ENCODE data around the gene CTDSPL.

CTDSPL gene

GRCh38 chr3:38005076-38006020, 143.7 kb downstream of the CTDSPL start:
- in situ Hi-C loops (cut with MboI; ENCODE audit: low pct_unique_long_range_greater_than_20kb, low sequenced_read_pairs, unreplicated experiment): no loop called here
- DNase-seq (ENCODE audit: low spot score): no peak
- no peak for TF ChIP-seq CTCF (IDR thresholded peaks at IDR 0.05; ENCODE audit: extremely low read depth, insufficient read depth, missing control alignments)

- no peak for TF ChIP-seq CTCF (IDR thresholded peaks at IDR 0.05; ENCODE audit: extremely low read depth, insufficient read depth, missing control alignments)
- in situ Hi-C loops (cut with MboI; ENCODE audit: low pct_unique_long_range_greater_than_20kb, low sequenced_read_pairs, unreplicated experiment): no loop called here
- no peak for DNase-seq (ENCODE audit: low spot score)
Measured at GRCh38 chr3:38006031-38006430, 144.4 kb downstream of the CTDSPL start.

GRCh38 chr3:38006445-38006995, 144.8 kb downstream of the CTDSPL start:
- TF ChIP-seq CTCF (IDR thresholded peaks at IDR 0.05; ENCODE audit: extremely low read depth, insufficient read depth, missing control alignments): no peak
- no peak for DNase-seq (ENCODE audit: low spot score)
- in situ Hi-C loops (cut with MboI; ENCODE audit: low pct_unique_long_range_greater_than_20kb, low sequenced_read_pairs, unreplicated experiment): no loop called here

- TF ChIP-seq CTCF (IDR thresholded peaks at IDR 0.05; ENCODE audit: extremely low read depth, insufficient read depth, missing control alignments): no peak
- DNase-seq (ENCODE audit: low spot score): no peak
- in situ Hi-C loops (cut with MboI; ENCODE audit: low pct_unique_long_range_greater_than_20kb, low sequenced_read_pairs, unreplicated experiment): no loop called here
Measured at GRCh38 chr3:38007754-38008090, 146.0 kb downstream of the CTDSPL start.

GRCh38 chr3:38008191-38008701, 146.6 kb downstream of the CTDSPL start:
- DNase-seq (ENCODE audit: low spot score): no peak
- no peak for TF ChIP-seq CTCF (IDR thresholded peaks at IDR 0.05; ENCODE audit: extremely low read depth, insufficient read depth, missing control alignments)
- in situ Hi-C loops (cut with MboI; ENCODE audit: low pct_unique_long_range_greater_than_20kb, low sequenced_read_pairs, unreplicated experiment): no loop called here

- DNase-seq (ENCODE audit: low spot score): no peak
- in situ Hi-C loops (cut with MboI; ENCODE audit: low pct_unique_long_range_greater_than_20kb, low sequenced_read_pairs, unreplicated experiment): no loop called here
Measured at GRCh38 chr3:38008971-38009580, 147.4 kb downstream of the CTDSPL start.

More at GRCh38 chr3:38008971-38009580, 147.4 kb downstream of the CTDSPL start:
- TF ChIP-seq CTCF (IDR thresholded peaks at IDR 0.05; ENCODE audit: extremely low read depth, insufficient read depth, missing control alignments): no peak

All from GM13977 (cell line).